Stimulated activated CD8-positive, alpha-beta memory T cell treated with anti-CD3 and anti-CD28 coated beads, Interleukin-7, amount 100 ng/mL, for 24 hours (primary cell): Measurements from ENCODE around the gene TCIRG1.
"Not testable (repeated sequence)": the region's sequence is repeated elsewhere in the genome, so short reads cannot be mapped to it uniquely, and the experiment has no call there.

Experiments used
- DNase-seq: peaks from one replicate; pipeline ENCODE4 v3.0.0-alpha.2; 2020; ENCODE audit warnings: low read depth

The TCIRG1 gene

GRCh38 chr11:68038718-68039525 lies at the start of gene TCIRG1:
TSS of gene TCIRG1 (plus strand) at chr11:68039025. CDS start at chr11:68041272, 2,247 bp downstream.
- DNase-seq, result peak; percentile 17

- not testable (repeated sequence) for DNase-seq
Measured at GRCh38 chr11:67990546-67991346, 48.1 kb upstream of the TCIRG1 start.

GRCh38 chr11:67991347-67992121 lies 47.3 kb upstream of the TCIRG1 start:
- DNase-seq, result not testable (repeated sequence)

- not testable (repeated sequence) for DNase-seq
Measured at GRCh38 chr11:67993821-67994220, 45.0 kb upstream of the TCIRG1 start.

- not testable (repeated sequence) for DNase-seq
Measured at GRCh38 chr11:67994387-67994786, 44.4 kb upstream of the TCIRG1 start.

GRCh38 chr11:67995129-67995528 lies 43.7 kb upstream of the TCIRG1 start:
- not testable (repeated sequence) for DNase-seq

- DNase-seq, result not testable (repeated sequence)
Measured at GRCh38 chr11:67995579-67995978, 43.2 kb upstream of the TCIRG1 start.

GRCh38 chr11:67996051-67996450 lies 42.8 kb upstream of the TCIRG1 start:
- DNase-seq, result no peak

GRCh38 chr11:67996622-67997474 lies 42.0 kb upstream of the TCIRG1 start:
- DNase-seq, result no peak

- DNase-seq, result no peak
Measured at GRCh38 chr11:67997475-67997921, 41.3 kb upstream of the TCIRG1 start.

GRCh38 chr11:67998150-67999045 lies 40.4 kb upstream of the TCIRG1 start:
- DNase-seq, result no peak

- DNase-seq, result no peak
Measured at GRCh38 chr11:67999201-67999629, 39.6 kb upstream of the TCIRG1 start.

GRCh38 chr11:67999704-68000103 lies 39.1 kb upstream of the TCIRG1 start:
- no peak for DNase-seq

GRCh38 chr11:68002575-68002937 lies 36.3 kb upstream of the TCIRG1 start:
- DNase-seq, result no peak

- DNase-seq, result no peak
Measured at GRCh38 chr11:68002938-68003845, 35.6 kb upstream of the TCIRG1 start.

- DNase-seq, result peak; percentile 70
Measured at GRCh38 chr11:68003846-68004550, 34.8 kb upstream of the TCIRG1 start, which contains the start of gene UNC93B1. TSS of gene UNC93B1 (minus strand) at chr11:68004097. CDS start at chr11:68004043, 54 bp downstream.

GRCh38 chr11:68004551-68005335 lies 34.1 kb upstream of the TCIRG1 start:
- no peak for DNase-seq
